Gastrocnemius medialis (tissue), 4 donors: ENCODE data around the gene LSM11. TPM values are rescaled to one million over a fixed set of nuclear protein-coding genes. Genes with fewer than 3 reads are reported as not detected.

Source experiments
- ATAC-seq, 2 donors: fragments of 150-250 bp; one replicate each; pipeline ENCODE4 v1.9.1; 2016
- DNase-seq, 2 donors: peaks; one replicate each; pipeline ENCODE4 v3.0.0-alpha.2; 2019
- H3K27ac ChIP-seq, 4 donors: fragments of 200-600 bp; sonication (generic); 1 replicate in 1 of 4; 2 replicates in 3 of 4; pipeline ENCODE4 v1.5.1; 2016 to 2018; ENCODE audit warnings: mild to moderate bottlenecking in 2 of 4, moderate library complexity in 1 of 4
- H3K27me3 ChIP-seq, 3 donors: fragments of 200-600 bp; sonication (generic) in 2 of 3; 1 replicate in 1 of 3; 2 replicates in 2 of 3; pipeline versions ENCODE4 v1.5.1 to v1.6.0; 2016 to 2019; ENCODE audit warnings: mild to moderate bottlenecking in 1 of 3, moderate library complexity in 1 of 3
- H3K36me3 ChIP-seq, 2 donors: fragments of 200-600 bp; sonication (generic) in 1 of 2; one replicate each; pipeline ENCODE4 v1.5.1; 2017 to 2018
- H3K4me1 ChIP-seq, 2 donors: fragments of 200-600 bp; sonication (generic) in 1 of 2; one replicate each; pipeline ENCODE4 v1.5.1; 2016 to 2017; ENCODE audit warnings: mild to moderate bottlenecking in 2 of 2
- H3K4me3 ChIP-seq, 4 donors: fragments of 200-600 bp; sonication (generic) in 3 of 4; 1 replicate in 1 of 4; 2 replicates in 3 of 4; pipeline ENCODE4 v1.5.1; 2016 to 2019; ENCODE audit warnings: mild to moderate bottlenecking in 2 of 4
- H3K9me3 ChIP-seq, 3 donors: fragments of 200-600 bp; sonication (generic) in 2 of 3; 1 replicate in 1 of 3; 2 replicates in 2 of 3; pipeline ENCODE4 v1.5.1; 2016 to 2019
- POLR2A ChIP-seq, 2 donors: fragments of 450-650 bp; IDR thresholded peaks; one replicate each; pipeline ENCODE4 v1.6.1; 2017; ENCODE audit warnings: antibody characterized with exemption in 2 of 2, mild to moderate bottlenecking in 2 of 2, moderate library complexity in 2 of 2
- in situ Hi-C, 4 donors: fragments of 200-750 bp; cut with MboI; loops; one replicate each; pipeline versions ENCODE4 v1.15.0 to v1.8.0; 2017; ENCODE audit warnings: low sequenced_read_pairs in 4 of 4
- intact Hi-C: fragments of 100-400 bp; cut with DNase I; formaldehyde crosslinking; loops from one replicate; pipeline ENCODE4 v1.15.1; 2023; ENCODE audit warnings: low total_unique reads
- total RNA-seq, 4 donors: library from RNA; depleted of rRNA; stranded (reverse); fragments of >200 nt; gene quantifications; one replicate each; pipeline versions ENCODE4 v1.1.0 to v1.2.3, GENCODE V29; 2016
- TF ChIP-seq, protein P1 (sequence below), 5 experiments: fragments of 450-650 bp in 3 of 5; fragments of 200-600 bp in 2 of 5; sonication (generic) in 2 of 5; IDR thresholded peaks in 4 of 5; conservative IDR thresholded peaks in 1 of 5; 1 replicate in 4 of 5; 2 replicates in 1 of 5; pipeline ENCODE4 v1.5.1; 2016 to 2019; ENCODE audit warnings: antibody characterized with exemption in 5 of 5, mild to moderate bottlenecking in 3 of 5, moderate library complexity in 3 of 5

LSM11 gene
- total RNA-seq, 4 donors from 2014 or later = 0.95 to 1.9 (median 1.2) TPM

DNA sequence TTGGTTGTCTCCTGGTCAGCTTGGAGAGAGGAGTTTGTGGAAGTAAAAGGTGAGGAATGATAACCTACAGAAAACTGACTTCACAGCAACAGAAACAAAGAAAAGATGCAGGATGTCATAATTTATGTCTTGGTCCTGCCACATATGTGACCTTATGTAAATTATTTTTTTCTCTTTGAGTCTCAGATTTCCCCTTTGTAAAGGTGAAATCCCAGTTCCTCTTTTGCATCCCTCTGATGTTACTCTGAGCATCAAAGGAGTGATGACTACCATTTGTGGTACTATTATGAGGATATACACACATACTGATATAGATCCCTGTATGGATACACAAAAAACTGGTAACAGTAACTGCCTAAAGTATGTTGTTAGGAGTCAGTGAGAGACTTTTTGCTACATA, 13.7 kb upstream of the LSM11 start:
- Histone ChIP-seq H3K9me3 (no peaks in the 10 kb centered on the region), H3K27ac (no peak overlapping the region), H3K36me3 (peaks cover 0 to 17% of the 10 kb centered on the region in 2 donors), H3K27me3 (no peaks in the 10 kb centered on the region), H3K4me1 (peaks cover 0 to 6% of the 10 kb centered on the region in 2 donors), H3K4me3 (no peak overlapping the region)
- intact Hi-C loops (loop anchor here (2.0 to 5.0 kb wide), 2 partner anchors 129 to 158 kb away; partner anchors contain the start of gene CLINT1), in situ Hi-C loops (loop anchor here in 3 of 4 donors (10.0 to 25.0 kb wide), 3 partner anchors 405 to 593 kb away; partner anchors contain the start of gene MED7 (in 3 of the 3))
- DNase-seq (no peak), ATAC-seq (no peak)
- TF ChIP-seq, protein P1, sequence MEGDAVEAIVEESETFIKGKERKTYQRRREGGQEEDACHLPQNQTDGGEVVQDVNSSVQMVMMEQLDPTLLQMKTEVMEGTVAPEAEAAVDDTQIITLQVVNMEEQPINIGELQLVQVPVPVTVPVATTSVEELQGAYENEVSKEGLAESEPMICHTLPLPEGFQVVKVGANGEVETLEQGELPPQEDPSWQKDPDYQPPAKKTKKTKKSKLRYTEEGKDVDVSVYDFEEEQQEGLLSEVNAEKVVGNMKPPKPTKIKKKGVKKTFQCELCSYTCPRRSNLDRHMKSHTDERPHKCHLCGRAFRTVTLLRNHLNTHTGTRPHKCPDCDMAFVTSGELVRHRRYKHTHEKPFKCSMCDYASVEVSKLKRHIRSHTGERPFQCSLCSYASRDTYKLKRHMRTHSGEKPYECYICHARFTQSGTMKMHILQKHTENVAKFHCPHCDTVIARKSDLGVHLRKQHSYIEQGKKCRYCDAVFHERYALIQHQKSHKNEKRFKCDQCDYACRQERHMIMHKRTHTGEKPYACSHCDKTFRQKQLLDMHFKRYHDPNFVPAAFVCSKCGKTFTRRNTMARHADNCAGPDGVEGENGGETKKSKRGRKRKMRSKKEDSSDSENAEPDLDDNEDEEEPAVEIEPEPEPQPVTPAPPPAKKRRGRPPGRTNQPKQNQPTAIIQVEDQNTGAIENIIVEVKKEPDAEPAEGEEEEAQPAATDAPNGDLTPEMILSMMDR (IDR thresholded peaks at IDR 0.05 in 4 of 5, conservative IDR thresholded peaks at IDR 0.05 in 1 of 5) = no peak
- TF ChIP-seq POLR2A (IDR thresholded peaks at IDR 0.05) = no peak

DNA sequence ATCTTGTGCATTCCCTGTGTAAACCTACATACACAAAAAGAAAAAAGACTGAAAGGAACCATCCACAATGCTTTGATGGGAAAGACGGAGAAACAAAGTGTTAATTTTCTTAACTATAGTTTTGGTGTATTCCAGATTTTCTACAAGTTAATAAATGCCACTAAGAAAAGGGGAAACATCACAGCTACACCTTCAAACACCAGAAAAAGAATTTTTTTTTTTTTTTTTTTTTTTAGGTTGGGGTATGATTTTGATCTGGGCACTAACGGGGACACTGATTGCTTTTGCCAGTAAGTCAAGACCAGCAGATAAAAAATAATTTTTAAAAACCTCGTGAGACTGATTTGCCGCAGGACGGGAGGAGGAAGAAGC, 12.6 kb upstream of the LSM11 start:
- H3K4me1 ChIP-seq = peaks cover 0 to 6% of the 10 kb centered on the region in 2 donors
- H3K4me3 ChIP-seq = peak overlapping the region; percentile 71 to 97 (median 89)
- H3K27me3 ChIP-seq = no peaks in the 10 kb centered on the region
- intact Hi-C loops (loop anchor here (1.0 to 5.0 kb wide), 3 partner anchors 12 to 159 kb away; partner anchors contain the start of genes CLINT1 and LSM11), in situ Hi-C loops (loop anchor here in 3 of 4 donors (10.0 to 25.0 kb wide), 2 partner anchors 586 to 594 kb away; partner anchors contain the start of gene MED7 (in 3 of the 3))
- TF ChIP-seq, protein P1 (IDR thresholded peaks at IDR 0.05 in 4 of 5, conservative IDR thresholded peaks at IDR 0.05 in 1 of 5) = no peak
- no peak for TF ChIP-seq POLR2A (IDR thresholded peaks at IDR 0.05)
- peaks cover 0 to 22% of the 10 kb centered on the region in 2 donors for H3K36me3 ChIP-seq
- peak overlapping the region; percentile 83 to 97 (median 94) for H3K27ac ChIP-seq
- H3K9me3 ChIP-seq = no peaks in the 10 kb centered on the region
- no peak for ATAC-seq
- no peak for DNase-seq

DNA sequence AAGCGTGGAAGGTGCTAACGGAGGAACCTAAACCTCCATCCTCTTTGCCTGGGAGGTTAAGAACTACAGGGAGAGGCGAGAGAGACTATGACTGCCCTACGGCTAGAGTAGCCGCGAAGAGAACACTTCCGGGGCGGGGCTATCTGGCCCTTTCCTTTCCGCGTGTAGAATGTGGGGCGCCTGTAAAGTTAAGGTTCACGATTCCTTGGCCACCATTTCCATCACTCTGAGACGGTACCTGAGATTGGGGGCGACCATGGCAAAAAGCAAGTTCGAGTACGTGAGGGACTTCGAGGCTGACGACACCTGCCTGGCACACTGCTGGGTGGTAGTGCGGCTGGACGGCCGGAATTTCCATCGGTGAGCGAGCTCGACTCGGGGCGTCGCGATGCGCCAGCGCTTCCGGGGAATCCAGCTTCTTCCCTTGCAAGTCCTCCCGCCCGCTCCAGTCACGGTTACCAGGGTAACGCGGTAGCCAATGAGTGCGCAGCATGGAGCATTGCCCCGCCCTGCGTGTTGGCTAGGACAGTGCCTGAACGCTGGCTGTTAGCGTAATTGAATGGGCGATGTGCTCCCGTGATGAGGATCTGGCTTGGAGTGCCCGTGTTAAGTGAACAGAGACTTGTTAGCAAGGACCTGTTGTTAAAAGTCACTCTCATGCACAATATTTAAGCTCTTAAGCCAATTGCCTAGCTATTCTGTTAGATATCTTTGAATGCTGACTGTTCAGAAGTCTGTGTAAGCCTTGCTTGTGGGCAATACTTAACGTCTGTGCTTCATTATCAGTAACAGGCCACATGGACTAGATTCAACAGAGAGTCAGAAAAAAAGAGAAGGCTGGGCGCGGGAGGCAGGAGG, 12.0 kb upstream of the LSM11 start, which contains the start of gene THG1L:
Gene THG1L (plus strand): TSS at position 149 of the 858 bp plus-strand sequence. CDS start 21 bp downstream, at position 170.
- ATAC-seq (peak; percentile 99), DNase-seq (peak; percentile 96 to 97)
- in situ Hi-C loops (loop anchor here in 3 of 4 donors (10.0 to 25.0 kb wide), 2 partner anchors 587 to 594 kb away; partner anchors contain the start of gene MED7 (in 3 of the 3)), intact Hi-C loops (loop anchor here (1.0 to 5.0 kb wide), 3 partner anchors 12 to 159 kb away; partner anchors contain the start of genes CLINT1 and LSM11)
- peak within 1 kb of the TSS; percentile 71 to 97 (median 89) for H3K4me3 ChIP-seq
- peaks cover 0 to 28% of the 10 kb centered on the region in 2 donors for H3K36me3 ChIP-seq
- TF ChIP-seq POLR2A (IDR thresholded peaks at IDR 0.05) = peak; percentile 35 to 43
- TF ChIP-seq, protein P1 (IDR thresholded peaks at IDR 0.05 in 4 of 5, conservative IDR thresholded peaks at IDR 0.05 in 1 of 5) = no peak
- H3K27me3 ChIP-seq = no peaks in the 10 kb centered on the region
- peaks cover 0 to 6% of the 10 kb centered on the region in 2 donors for H3K4me1 ChIP-seq
- no peaks in the 10 kb centered on the region for H3K9me3 ChIP-seq
- peak within 1 kb of the TSS; percentile 83 to 97 (median 94) for H3K27ac ChIP-seq

DNA sequence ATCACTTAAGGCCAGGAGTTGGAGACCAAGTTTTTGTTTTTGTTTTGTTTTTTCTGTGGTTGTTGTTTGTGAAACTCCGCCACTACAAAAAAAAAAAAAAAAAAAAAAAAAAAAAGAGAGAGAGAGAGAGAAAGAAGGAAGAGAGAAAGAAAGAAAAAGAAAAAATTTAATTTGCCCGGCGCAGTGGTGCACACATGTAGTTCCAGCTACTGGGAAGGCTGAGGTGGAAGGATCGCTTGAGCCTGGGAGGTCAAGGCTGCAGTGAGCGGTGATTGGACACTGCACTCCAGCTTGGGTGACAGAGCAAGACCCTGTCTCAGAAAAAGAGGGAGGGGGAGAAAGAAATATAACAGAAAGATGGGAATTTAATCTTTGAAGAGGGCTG, 11.4 kb upstream of the LSM11 start:
- in situ Hi-C loops = loop anchor here in 3 of 4 donors (10.0 to 25.0 kb wide), 2 partner anchors 587 to 595 kb away; partner anchors contain the start of gene MED7 (in 3 of the 3)
- Histone ChIP-seq H3K27ac (peak overlapping the region in 3 of 4 donors; percentile 83 to 96 (median 93)), H3K4me3 (peak overlapping the region in 2 of 4 donors; percentile 88 to 97), H3K9me3 (no peaks in the 10 kb centered on the region), H3K36me3 (peaks cover 0 to 34% of the 10 kb centered on the region in 2 donors), H3K4me1 (peaks cover 0 to 6% of the 10 kb centered on the region in 2 donors), H3K27me3 (no peaks in the 10 kb centered on the region)
- intact Hi-C loops = loop anchor here (5.0 kb wide), 1 partner anchor 160 kb away; no protein-coding TSS in a partner anchor
- TF ChIP-seq POLR2A (IDR thresholded peaks at IDR 0.05) = no peak
- ATAC-seq (no peak), DNase-seq (no peak)
